ENCODE measurements around the gene SMTNL2. TPM values are rescaled to one million over a fixed set of nuclear protein-coding genes. Genes with fewer than 3 reads are reported as not detected.
A peak's percentile ranks its signal among the peaks of the same experiment; 100 is the strongest.

SMTNL2 gene
- total and polyA plus RNA-seq, 10 donors = 0.22 to 1.5 (median 0.80) TPM

DNA sequence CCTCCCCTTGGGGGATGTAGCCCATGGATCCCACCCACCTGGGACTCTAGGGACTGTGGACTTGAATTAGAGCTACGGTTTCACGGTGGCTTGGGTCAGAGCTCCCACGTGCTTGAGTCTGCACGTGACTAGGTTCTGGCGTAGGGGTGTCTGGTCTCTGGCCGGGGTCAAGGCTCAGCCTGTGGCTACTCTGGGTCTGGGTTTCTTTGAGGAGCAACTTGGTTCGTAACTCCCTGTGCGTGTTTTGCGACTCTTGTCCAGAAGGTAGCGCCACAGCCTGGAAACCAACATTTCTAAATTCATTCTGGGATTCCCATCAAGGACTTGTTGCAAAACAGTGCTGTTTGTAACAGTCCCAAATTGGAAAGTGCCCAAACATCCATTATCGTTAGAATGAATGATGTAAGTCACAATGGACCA, 23.5 kb upstream of the SMTNL2 start:
- Histone ChIP-seq H3K9me3 (no peaks in the 10 kb centered on the region), H3K27ac (no peak overlapping the region), H3K27me3 (replicated peaks in 1 of 7) (no peaks in the 10 kb centered on the region), H3K4me3 (no peak overlapping the region), H3K36me3 (no peaks in the 10 kb centered on the region), H3K4me1 (peaks cover 8 to 45% (median 25%) of the 10 kb centered on the region in 6 donors)
- intact Hi-C loops (cut with DNase I; ENCODE audit: low total_unique reads) = loop anchor here (10.0 kb wide), 2 partner anchors 136 to 324 kb away; no protein-coding TSS in a partner anchor
- WGBS, 5 donors = 72 to 88% (median 76%) methylated on average over 10 to 11 of the region's 11 CpGs
- TF ChIP-seq, protein P1, sequence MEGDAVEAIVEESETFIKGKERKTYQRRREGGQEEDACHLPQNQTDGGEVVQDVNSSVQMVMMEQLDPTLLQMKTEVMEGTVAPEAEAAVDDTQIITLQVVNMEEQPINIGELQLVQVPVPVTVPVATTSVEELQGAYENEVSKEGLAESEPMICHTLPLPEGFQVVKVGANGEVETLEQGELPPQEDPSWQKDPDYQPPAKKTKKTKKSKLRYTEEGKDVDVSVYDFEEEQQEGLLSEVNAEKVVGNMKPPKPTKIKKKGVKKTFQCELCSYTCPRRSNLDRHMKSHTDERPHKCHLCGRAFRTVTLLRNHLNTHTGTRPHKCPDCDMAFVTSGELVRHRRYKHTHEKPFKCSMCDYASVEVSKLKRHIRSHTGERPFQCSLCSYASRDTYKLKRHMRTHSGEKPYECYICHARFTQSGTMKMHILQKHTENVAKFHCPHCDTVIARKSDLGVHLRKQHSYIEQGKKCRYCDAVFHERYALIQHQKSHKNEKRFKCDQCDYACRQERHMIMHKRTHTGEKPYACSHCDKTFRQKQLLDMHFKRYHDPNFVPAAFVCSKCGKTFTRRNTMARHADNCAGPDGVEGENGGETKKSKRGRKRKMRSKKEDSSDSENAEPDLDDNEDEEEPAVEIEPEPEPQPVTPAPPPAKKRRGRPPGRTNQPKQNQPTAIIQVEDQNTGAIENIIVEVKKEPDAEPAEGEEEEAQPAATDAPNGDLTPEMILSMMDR (IDR thresholded peaks at IDR 0.05 in 8 of 11, conservative IDR thresholded peaks at IDR 0.05 in 3 of 11) = no peak
- TF ChIP-seq POLR2A (IDR thresholded peaks at IDR 0.05) = no peak
- TF ChIP-seq POLR2AphosphoS5 (IDR thresholded peaks at IDR 0.05) = no peak
- DNase-seq = no peak

DNA sequence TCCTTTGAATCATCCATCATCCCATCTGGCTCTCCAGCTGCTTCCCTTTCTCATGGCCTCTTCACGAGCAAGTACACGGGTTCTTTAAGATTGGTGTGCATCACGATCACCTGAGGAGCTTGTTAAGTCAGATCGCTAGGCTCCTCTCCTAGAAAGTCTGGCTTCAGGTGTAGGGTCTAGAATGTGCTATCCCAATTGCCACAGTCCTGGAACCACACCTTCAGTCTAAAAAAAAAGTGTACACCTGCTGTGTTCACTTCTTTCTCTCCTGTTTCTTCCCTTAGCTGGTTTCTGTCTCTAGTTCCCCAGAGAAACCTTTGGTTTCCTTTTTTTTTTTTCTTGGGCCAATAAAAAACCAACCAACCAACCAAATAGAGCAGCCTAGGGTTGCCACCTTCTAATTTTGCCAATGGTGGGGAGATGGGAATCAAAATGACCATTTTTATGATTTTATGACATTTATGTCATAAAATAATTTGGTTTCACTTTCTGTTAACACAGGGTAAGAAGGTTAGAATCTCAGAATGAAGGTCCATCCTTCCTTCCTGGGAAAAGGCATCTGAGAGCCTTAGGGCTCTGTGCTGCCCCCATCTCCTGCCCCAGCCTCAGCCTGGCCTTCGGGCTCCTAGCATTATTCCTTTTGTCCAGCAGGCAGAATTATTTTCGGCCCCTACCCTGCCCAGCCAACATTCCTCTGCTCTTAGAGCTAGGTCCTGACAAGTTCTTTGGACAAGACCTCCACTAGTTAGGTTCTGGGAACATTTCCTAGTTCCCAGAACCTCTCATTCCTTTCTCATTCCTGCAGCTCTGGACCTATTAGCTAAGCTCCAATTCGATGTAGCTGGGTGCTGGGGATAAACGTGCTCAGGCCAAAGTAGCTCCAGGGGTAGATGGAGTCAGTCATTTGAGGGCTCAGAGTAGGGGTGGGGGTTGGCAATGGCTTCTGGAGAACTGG, 22.0 kb upstream of the SMTNL2 start:
- peak; percentile 18 for DNase-seq
- Histone ChIP-seq H3K36me3 (no peaks in the 10 kb centered on the region), H3K9me3 (no peaks in the 10 kb centered on the region), H3K4me1 (peaks cover 6 to 47% (median 25%) of the 10 kb centered on the region in 6 donors), H3K27me3 (replicated peaks in 1 of 7) (no peaks in the 10 kb centered on the region), H3K27ac (peak overlapping the region in 4 of 8 donors; percentile 20 to 62 (median 30)), H3K4me3 (no peak overlapping the region)
- intact Hi-C loops (cut with DNase I; ENCODE audit: low total_unique reads) = loop anchor here (10.0 kb wide), 2 partner anchors 137 to 323 kb away; no protein-coding TSS in a partner anchor
- TF ChIP-seq, protein P1 (IDR thresholded peaks at IDR 0.05 in 8 of 11, conservative IDR thresholded peaks at IDR 0.05 in 3 of 11) = no peak
- TF ChIP-seq POLR2AphosphoS5 (IDR thresholded peaks at IDR 0.05) (no peak), POLR2A (IDR thresholded peaks at IDR 0.05) (no peak)
- WGBS, 5 donors = 73 to 78% (median 74%) methylated on average over 8 of the region's 8 CpGs

DNA sequence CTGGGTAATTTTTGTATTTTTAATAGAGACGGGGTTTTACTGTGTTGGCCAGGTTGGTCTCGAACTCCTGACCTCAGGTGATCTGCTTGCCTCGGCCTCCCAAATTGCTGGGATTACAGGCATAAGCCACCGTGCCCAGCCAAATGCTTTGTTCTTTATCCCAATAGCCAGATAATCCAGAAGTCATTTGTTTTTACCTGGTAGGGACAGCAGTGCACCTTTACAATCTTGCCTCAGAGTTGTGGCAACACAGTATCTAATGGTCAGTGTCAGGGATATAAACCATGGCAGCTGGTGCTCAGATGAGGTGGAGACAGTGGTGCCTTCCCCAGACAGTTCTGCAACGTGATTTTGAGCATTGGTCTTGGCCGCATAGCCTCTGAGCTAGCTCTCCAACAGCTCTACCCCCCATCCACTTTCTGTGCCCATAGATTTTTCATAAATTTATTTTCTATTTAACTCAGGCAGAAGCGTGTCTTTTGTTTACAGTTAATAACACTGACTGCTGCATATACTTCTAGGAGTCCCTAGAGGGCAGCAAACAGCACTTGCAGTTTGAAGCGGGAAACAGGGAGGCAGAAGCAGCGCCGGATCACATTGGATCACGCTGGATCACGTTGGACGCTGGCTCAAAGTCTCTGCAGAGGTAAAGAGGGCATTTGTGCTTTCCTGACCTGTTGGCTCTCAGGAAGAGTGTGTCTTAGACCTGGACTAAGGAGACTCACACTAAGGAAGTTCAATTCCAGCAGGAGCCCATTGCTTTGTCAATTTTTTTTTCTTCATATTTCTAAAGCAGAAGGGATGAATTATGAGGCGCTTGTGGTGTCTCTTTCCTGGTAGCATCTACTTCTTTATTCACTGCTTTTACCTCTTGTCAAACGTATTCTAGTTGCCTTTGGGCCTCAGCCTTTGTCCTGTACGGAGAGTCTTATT, 18.9 kb upstream of the SMTNL2 start:
- intact Hi-C loops (cut with DNase I; ENCODE audit: low total_unique reads) = loop anchor here (5.0 to 10.0 kb wide), 3 partner anchors 57 to 319 kb away; no protein-coding TSS in a partner anchor
- Histone ChIP-seq H3K9me3 (no peaks in the 10 kb centered on the region), H3K4me1 (peaks cover 6 to 42% (median 25%) of the 10 kb centered on the region in 6 donors), H3K27ac (peak overlapping the region in 1 of 8 donors; percentile 30), H3K36me3 (no peaks in the 10 kb centered on the region), H3K4me3 (peak overlapping the region in 1 of 8 donors; percentile 14), H3K27me3 (replicated peaks in 1 of 7) (no peaks in the 10 kb centered on the region)
- 33 to 37% (median 34%) methylated on average over 16 of the region's 16 CpGs for WGBS, 5 donors
- DNase-seq = peak; percentile 77
- TF ChIP-seq, protein P1 (IDR thresholded peaks at IDR 0.05 in 8 of 11, conservative IDR thresholded peaks at IDR 0.05 in 3 of 11) = peak; percentile 37 to 85 (median 75)
- TF ChIP-seq POLR2A (IDR thresholded peaks at IDR 0.05) = no peak

All from spleen (tissue), 11 donors.